Caco-2 (cell line): ENCODE data around the gene CDKAL1. TPM values are rescaled to one million over a fixed set of nuclear protein-coding genes. Genes with fewer than 3 reads are reported as not detected.

Experiments used
- BruUV-seq: library from RNA; stranded (reverse); fragments of 400-500 nt; replicated peaks from 2 replicates; lab custom pipeline; 2021; lab: Mats Ljungman, UMichigan
- CTCF ChIA-PET: fragments of 300-600 bp; sonication (Branson Sonifier 250); formaldehyde crosslinking; loops from one replicate; lab custom pipeline; 2022; ENCODE audit warnings: antibody characterized with exemption; lab: Charles Lee
- POLR2A ChIA-PET: fragments of 300-600 bp; sonication (Branson Sonifier 250); formaldehyde crosslinking; loops from one replicate; lab custom pipeline; 2022; ENCODE audit warnings: antibody characterized with exemption; lab: Charles Lee
- DNase-seq, 2 experiments: peaks; one replicate each; pipeline versions ENCODE4 v3.0.0 to v3.0.0-alpha.2; 2020 to 2022
- H3K27me3 ChIP-seq: replicated peaks from 2 replicates; pipeline ENCODE4 v1.6.0; 2011; ENCODE audit warnings: low read length; ENCODE audit not compliant: control insufficient read depth, insufficient read depth
- H3K36me3 ChIP-seq: 2 replicates; pipeline ENCODE4 v1.5.1; 2011; ENCODE audit warnings: low read length; ENCODE audit not compliant: control insufficient read depth, insufficient read depth
- H3K4me1 ChIP-seq: fragments of 250-450 bp; sonication (Bioruptor Pico); 2 replicates; pipeline ENCODE4 v1.5.1; 2020; ENCODE audit warnings: mild to moderate bottlenecking
- H3K4me3 ChIP-seq: 2 replicates; pipeline ENCODE4 v1.5.1; 2011; ENCODE audit warnings: low read depth, mild to moderate bottlenecking, control low read depth, low read length
- H3K9me3 ChIP-seq: fragments of 250-450 bp; sonication (Bioruptor Pico); 2 replicates; pipeline ENCODE4 v1.5.1; 2020; ENCODE audit warnings: mild to moderate bottlenecking, moderate library complexity
- H3K27ac Mint-ChIP-seq: one replicate; pipeline ENCODE4 v1.8.0; 2022; ENCODE audit warnings: mixed read lengths; ENCODE audit not compliant: unreplicated experiment
- H3K27me3 Mint-ChIP-seq: one replicate; pipeline ENCODE4 v1.8.0; 2022; ENCODE audit warnings: mixed read lengths; ENCODE audit not compliant: insufficient read depth, unreplicated experiment
- H3K36me3 Mint-ChIP-seq: one replicate; pipeline ENCODE4 v1.8.0; 2022; ENCODE audit warnings: mild to moderate bottlenecking, mixed read lengths; ENCODE audit not compliant: insufficient read depth, unreplicated experiment
- H3K4me1 Mint-ChIP-seq: one replicate; pipeline ENCODE4 v1.8.0; 2022; ENCODE audit warnings: low read depth, mixed read lengths; ENCODE audit not compliant: unreplicated experiment
- H3K4me3 Mint-ChIP-seq: one replicate; pipeline ENCODE4 v1.8.0; 2022; ENCODE audit warnings: mild to moderate bottlenecking, moderate library complexity, mixed read lengths; ENCODE audit not compliant: unreplicated experiment
- H3K9me3 Mint-ChIP-seq: one replicate; pipeline ENCODE4 v1.8.0; 2022; ENCODE audit warnings: mixed read lengths; ENCODE audit not compliant: unreplicated experiment
- CTCF ChIP-seq, 2 experiments: fragments of 200-600 bp in 1 of 2; IDR thresholded peaks; 1 replicate in 1 of 2; 2 replicates in 1 of 2; pipeline versions ENCODE4 v1.5.1 to v1.8.0; 2011 to 2022; ENCODE audit warnings: antibody characterized with exemption in 1 of 2, control low read depth in 1 of 2, inconsistent platforms in 1 of 2, low read depth in 1 of 2, low read length in 1 of 2, mild to moderate bottlenecking in 1 of 2, moderate library complexity in 1 of 2; ENCODE audit not compliant: insufficient read depth in 1 of 2, severe bottlenecking in 1 of 2, unreplicated experiment in 1 of 2
- intact Hi-C: fragments of 100-400 bp; cut with micrococcal nuclease; formaldehyde crosslinking; loops from one replicate; pipeline ENCODE4 v1.10.0; 2022; ENCODE audit not compliant: unreplicated experiment
- total RNA-seq: library from RNA; stranded (reverse); gene quantifications from 2 replicates; pipeline ENCODE4 v1.2.3, GENCODE V29; 2022

CDKAL1 gene
- total RNA-seq, 1 experiment from 2014 or later, result 18.7 TPM

GRCh38 chr6:20554326-20554725 is 20.1 kb downstream of the CDKAL1 start:
- H3K4me1 Mint-ChIP-seq, result no peaks in the 10 kb centered on the region
- no peaks in the 10 kb centered on the region for H3K9me3 ChIP-seq
- H3K4me1 ChIP-seq, result no peaks in the 10 kb centered on the region
- POLR2A ChIA-PET, result no interaction called here
- no TSS peak for BruUV-seq
- H3K4me3 ChIP-seq, result no peak overlapping the region
- CTCF ChIA-PET, result no interaction called here
- intact Hi-C loops, result no loop called here
- no peak for DNase-seq
- H3K27me3 ChIP-seq, result no peaks in the 10 kb centered on the region
- no peak for TF ChIP-seq CTCF (IDR thresholded peaks at IDR 0.05; ENCODE audit: insufficient read depth in 1 of 2, low read depth in 1 of 2, low read length in 1 of 2, severe bottlenecking in 1 of 2, unreplicated experiment in 1 of 2)
- H3K4me3 Mint-ChIP-seq, result no peak overlapping the region
- H3K27me3 Mint-ChIP-seq, result no peaks in the 10 kb centered on the region
- H3K9me3 Mint-ChIP-seq, result no peaks in the 10 kb centered on the region
- H3K27ac Mint-ChIP-seq, result no peak overlapping the region
- peaks cover 10% of the 10 kb centered on the region for H3K36me3 Mint-ChIP-seq
- H3K36me3 ChIP-seq, result no peaks in the 10 kb centered on the region

GRCh38 chr6:20554817-20555216 is 20.6 kb downstream of the CDKAL1 start:
- no peaks in the 10 kb centered on the region for H3K27me3 Mint-ChIP-seq
- TF ChIP-seq CTCF (IDR thresholded peaks at IDR 0.05; ENCODE audit: insufficient read depth in 1 of 2, low read depth in 1 of 2, low read length in 1 of 2, severe bottlenecking in 1 of 2, unreplicated experiment in 1 of 2), result no peak
- Histone ChIP-seq H3K4me3 (no peak overlapping the region), H3K27me3 (no peaks in the 10 kb centered on the region), H3K9me3 (no peaks in the 10 kb centered on the region), H3K36me3 (no peaks in the 10 kb centered on the region), H3K4me1 (no peaks in the 10 kb centered on the region)
- no peaks in the 10 kb centered on the region for H3K9me3 Mint-ChIP-seq
- no peak overlapping the region for H3K4me3 Mint-ChIP-seq
- POLR2A ChIA-PET, result no interaction called here
- CTCF ChIA-PET, result no interaction called here
- H3K4me1 Mint-ChIP-seq, result no peaks in the 10 kb centered on the region
- H3K27ac Mint-ChIP-seq, result no peak overlapping the region
- intact Hi-C loops, result no loop called here
- peaks cover 10% of the 10 kb centered on the region for H3K36me3 Mint-ChIP-seq
- no peak for DNase-seq
- BruUV-seq, result no TSS peak

- Mint-ChIP-seq H3K27me3 (no peaks in the 10 kb centered on the region), H3K36me3 (no peaks in the 10 kb centered on the region), H3K4me3 (no peak overlapping the region), H3K27ac (no peak overlapping the region), H3K4me1 (no peaks in the 10 kb centered on the region), H3K9me3 (no peaks in the 10 kb centered on the region)
- intact Hi-C loops, result loop anchor here (10.0 kb wide), 1 partner anchor 315 kb away; no protein-coding TSS in a partner anchor
- CTCF ChIA-PET, result interaction anchor here (0.5 kb wide), 1 partner anchor 1457 kb away, joined by 3 read pairs; no protein-coding TSS in a partner anchor
- Histone ChIP-seq H3K4me1 (no peaks in the 10 kb centered on the region), H3K9me3 (no peaks in the 10 kb centered on the region), H3K36me3 (no peaks in the 10 kb centered on the region), H3K27me3 (no peaks in the 10 kb centered on the region), H3K4me3 (no peak overlapping the region)
- TF ChIP-seq CTCF (IDR thresholded peaks at IDR 0.05; ENCODE audit: insufficient read depth in 1 of 2, low read depth in 1 of 2, low read length in 1 of 2, severe bottlenecking in 1 of 2, unreplicated experiment in 1 of 2), result no peak
- POLR2A ChIA-PET, result no interaction called here
- no peak for DNase-seq
- BruUV-seq, result no TSS peak
These were observed 25.8 kb downstream of the CDKAL1 start for GRCh38 chr6:20559924-20560551.
